Measurements from ENCODE around the gene DPF3.

GRCh38 chr14:72818998-72819397 is 74.9 kb downstream of the DPF3 start:
- TF ChIP-seq POLR2A (IDR thresholded peaks at IDR 0.05) (no peak), CTCF (IDR thresholded peaks at IDR 0.05 in 4 of 5, conservative IDR thresholded peaks at IDR 0.05 in 1 of 5) (no peak)

All from gastrocnemius medialis (tissue), 4 donors.